Mesothelial cell of epicardium (in vitro differentiated cells): Measurements from ENCODE around the gene FOXP1. TPM values are rescaled to one million over a fixed set of nuclear protein-coding genes. Genes with fewer than 3 reads are reported as not detected.

Source experiments
- DNase-seq, 2 experiments: peaks; one replicate each; pipeline ENCODE4 v3.0.0; 2021; ENCODE audit warnings: low spot score in 2 of 2; ENCODE audit not compliant: unreplicated experiment in 2 of 2
- H3K27ac Mint-ChIP-seq: 2 replicates; pipeline ENCODE4 v1.8.0; 2021; ENCODE audit warnings: mixed read lengths
- H3K27me3 Mint-ChIP-seq: 2 replicates; pipeline ENCODE4 v1.8.0; 2021; ENCODE audit warnings: low read depth, mixed read lengths
- H3K36me3 Mint-ChIP-seq: 2 replicates; pipeline ENCODE4 v1.8.0; 2021; ENCODE audit warnings: mixed read lengths
- H3K4me1 Mint-ChIP-seq: 2 replicates; pipeline ENCODE4 v1.8.0; 2021; ENCODE audit warnings: mixed read lengths
- H3K4me3 Mint-ChIP-seq: 2 replicates; pipeline ENCODE4 v1.8.0; 2021; ENCODE audit warnings: mild to moderate bottlenecking, moderate library complexity, mixed read lengths
- H3K9me3 Mint-ChIP-seq: 2 replicates; pipeline ENCODE4 v1.8.0; 2021; ENCODE audit warnings: mixed read lengths
- CTCF ChIP-seq: fragments of 200-600 bp; sonication (generic); IDR thresholded peaks from one replicate; pipeline ENCODE4 v1.5.0; 2021; ENCODE audit warnings: antibody characterized with exemption; ENCODE audit not compliant: unreplicated experiment
- total RNA-seq: library from RNA; stranded (reverse); gene quantifications from 3 replicates; pipeline ENCODE4 v1.2.1, GENCODE V29; 2021

The FOXP1 gene
- total RNA-seq, 1 donor from 2014 or later: 187 TPM

- DNase-seq: no peak
- no peaks in the 10 kb centered on the region for H3K9me3 Mint-ChIP-seq
- no peaks in the 10 kb centered on the region for H3K27me3 Mint-ChIP-seq
- no peaks in the 10 kb centered on the region for H3K36me3 Mint-ChIP-seq
- H3K27ac Mint-ChIP-seq: peak overlapping the region; percentile 51
- no peak for TF ChIP-seq CTCF
- H3K4me3 Mint-ChIP-seq: no peak overlapping the region
- peaks cover 58% of the 10 kb centered on the region for H3K4me1 Mint-ChIP-seq
Observed at GRCh38 chr3:71456156-71456555, 127.4 kb downstream of the FOXP1 start.

- Mint-ChIP-seq H3K4me1 (peaks cover 58% of the 10 kb centered on the region), H3K9me3 (no peaks in the 10 kb centered on the region), H3K4me3 (no peak overlapping the region), H3K27ac (no peak overlapping the region), H3K36me3 (no peaks in the 10 kb centered on the region), H3K27me3 (no peaks in the 10 kb centered on the region)
- no peak for TF ChIP-seq CTCF
- no peak for DNase-seq
Observed at GRCh38 chr3:71454512-71455403, 128.8 kb downstream of the FOXP1 start.

GRCh38 chr3:71453822-71454511, 129.6 kb downstream of the FOXP1 start:
- Mint-ChIP-seq H3K27me3 (no peaks in the 10 kb centered on the region), H3K27ac (peak overlapping the region; percentile 72), H3K9me3 (no peaks in the 10 kb centered on the region), H3K4me1 (peaks cover 58% of the 10 kb centered on the region), H3K36me3 (no peaks in the 10 kb centered on the region), H3K4me3 (no peak overlapping the region)
- TF ChIP-seq CTCF: no peak
- no peak for DNase-seq

GRCh38 chr3:71453319-71453718, 130.2 kb downstream of the FOXP1 start:
- DNase-seq: no peak
- Mint-ChIP-seq H3K27ac (peak overlapping the region; percentile 72), H3K36me3 (no peaks in the 10 kb centered on the region), H3K27me3 (no peaks in the 10 kb centered on the region), H3K4me3 (no peak overlapping the region), H3K9me3 (no peaks in the 10 kb centered on the region), H3K4me1 (peaks cover 64% of the 10 kb centered on the region)
- no peak for TF ChIP-seq CTCF

GRCh38 chr3:71451812-71452211, 131.7 kb downstream of the FOXP1 start:
- H3K27me3 Mint-ChIP-seq: no peaks in the 10 kb centered on the region
- DNase-seq: no peak
- TF ChIP-seq CTCF: no peak
- no peaks in the 10 kb centered on the region for H3K9me3 Mint-ChIP-seq
- no peaks in the 10 kb centered on the region for H3K36me3 Mint-ChIP-seq
- H3K4me1 Mint-ChIP-seq: peaks cover 67% of the 10 kb centered on the region
- no peak overlapping the region for H3K27ac Mint-ChIP-seq
- no peak overlapping the region for H3K4me3 Mint-ChIP-seq
